Cerebellar nuclear complex (tissue), 1 donor: ENCODE data around the gene IL17RD.

ENCODE experiments used
- DNase-seq, 2 experiments: peaks; one replicate each; lab custom pipeline; 2025; lab: John Stamatoyannopoulos, UW

IL17RD gene

GRCh38 chr3:57158813-57159738 is 6.1 kb downstream of the IL17RD start:
- DNase-seq, result no peak

- DNase-seq, result no peak
Measured at GRCh38 chr3:57158325-57158724, 6.8 kb downstream of the IL17RD start.

GRCh38 chr3:57157545-57157944 is 7.6 kb downstream of the IL17RD start:
- no peak for DNase-seq

GRCh38 chr3:57155310-57155643 is 9.9 kb downstream of the IL17RD start:
- no peak for DNase-seq

- no peak for DNase-seq
Measured at GRCh38 chr3:57154470-57155309, 10.5 kb downstream of the IL17RD start.

- no peak for DNase-seq
Measured at GRCh38 chr3:57152151-57153143, 12.7 kb downstream of the IL17RD start.

- DNase-seq, result no peak
Measured at GRCh38 chr3:57151749-57152148, 13.4 kb downstream of the IL17RD start.

GRCh38 chr3:57151021-57151449 is 14.1 kb downstream of the IL17RD start:
- DNase-seq, result no peak

GRCh38 chr3:57150113-57150581 is 15.0 kb downstream of the IL17RD start:
- DNase-seq, result no peak

- DNase-seq, result no peak
Measured at GRCh38 chr3:57147071-57147470, 18.1 kb downstream of the IL17RD start.

- no peak for DNase-seq
Measured at GRCh38 chr3:57145852-57146251, 19.3 kb downstream of the IL17RD start.

GRCh38 chr3:57144952-57145351 is 20.2 kb downstream of the IL17RD start:
- DNase-seq, result no peak

GRCh38 chr3:57143886-57144459 is 21.2 kb downstream of the IL17RD start:
- no peak for DNase-seq

GRCh38 chr3:57142411-57142723 is 22.8 kb downstream of the IL17RD start:
- no peak for DNase-seq

- no peak for DNase-seq
Measured at GRCh38 chr3:57141719-57142410, 23.3 kb downstream of the IL17RD start.

- no peak for DNase-seq
Measured at GRCh38 chr3:57140894-57141293, 24.3 kb downstream of the IL17RD start.

- DNase-seq, result no peak
Measured at GRCh38 chr3:57135964-57136719, 29.0 kb downstream of the IL17RD start.

- DNase-seq, result no peak
Measured at GRCh38 chr3:57133157-57133556, 32.0 kb downstream of the IL17RD start.

- DNase-seq, result no peak
Measured at GRCh38 chr3:57132674-57133073, 32.5 kb downstream of the IL17RD start.

- no peak for DNase-seq
Measured at GRCh38 chr3:57131210-57131588, 34.0 kb downstream of the IL17RD start.
